GM18951 (cell line): ENCODE results near the gene AMZ2.
"Not testable (repeated sequence)": the region's sequence is repeated elsewhere in the genome, so short reads cannot be mapped to it uniquely, and the experiment has no call there.

Experiments used
- POLR2A ChIP-seq: IDR thresholded peaks from 4 replicates; pipeline ENCODE4 v1.6.1; 2011; ENCODE audit warnings: mild to moderate bottlenecking; ENCODE audit not compliant: insufficient read length, insufficient read depth; ENCODE audit errors: extremely low read depth
- in situ Hi-C: fragments of 300-500 bp; cut with MboI; formaldehyde crosslinking; loops from one replicate; pipeline ENCODE4 v1.12.0; 2022; ENCODE audit warnings: low sequenced_read_pairs, mixed read lengths, inconsistent platforms; ENCODE audit not compliant: unreplicated experiment

AMZ2 gene

GRCh38 chr17:68257934-68258333 is 10.1 kb downstream of the AMZ2 start:
- no peak for TF ChIP-seq POLR2A
- in situ Hi-C loops, result loop anchor here (25.0 kb wide), 1 partner anchor 504 kb away; no protein-coding TSS in a partner anchor

- in situ Hi-C loops, result loop anchor here (25.0 kb wide), 1 partner anchor 503 kb away; no protein-coding TSS in a partner anchor
- peak; percentile 37 for TF ChIP-seq POLR2A
Measured at GRCh38 chr17:68258890-68259647, 11.2 kb downstream of the AMZ2 start.

DNA sequence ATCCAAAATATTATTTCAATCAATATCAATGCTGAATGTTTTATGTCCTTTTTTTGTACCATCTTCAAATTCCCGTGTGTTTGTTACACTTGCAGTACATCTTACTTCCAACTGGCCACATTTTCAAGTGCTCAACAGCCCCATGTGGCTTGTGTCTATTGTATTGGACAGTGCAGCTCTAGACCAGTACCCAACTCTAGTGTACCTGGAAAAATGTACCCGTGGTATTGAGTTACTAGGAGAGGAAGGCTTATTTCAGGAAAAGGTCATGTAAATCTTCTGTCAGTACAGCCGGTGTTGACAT is 11.8 kb downstream of the AMZ2 start:
- in situ Hi-C loops, result loop anchor here (25.0 kb wide), 1 partner anchor 503 kb away; no protein-coding TSS in a partner anchor

- no peak for TF ChIP-seq POLR2A
- in situ Hi-C loops, result loop anchor here (10.0 to 25.0 kb wide), 2 partner anchors 175 to 502 kb away; no protein-coding TSS in a partner anchor
Measured at GRCh38 chr17:68260051-68260762, 12.4 kb downstream of the AMZ2 start.

GRCh38 chr17:68262467-68262866 is 14.6 kb downstream of the AMZ2 start:
- in situ Hi-C loops, result loop anchor here (10.0 to 25.0 kb wide), 2 partner anchors 172 to 500 kb away; no protein-coding TSS in a partner anchor

- in situ Hi-C loops, result loop anchor here (10.0 to 25.0 kb wide), 2 partner anchors 172 to 499 kb away; no protein-coding TSS in a partner anchor
Measured at GRCh38 chr17:68263101-68263681, 15.3 kb downstream of the AMZ2 start.

- in situ Hi-C loops, result loop anchor here (10.0 to 25.0 kb wide), 2 partner anchors 169 to 496 kb away; no protein-coding TSS in a partner anchor
Measured at GRCh38 chr17:68265833-68266232, 18.0 kb downstream of the AMZ2 start.

DNA sequence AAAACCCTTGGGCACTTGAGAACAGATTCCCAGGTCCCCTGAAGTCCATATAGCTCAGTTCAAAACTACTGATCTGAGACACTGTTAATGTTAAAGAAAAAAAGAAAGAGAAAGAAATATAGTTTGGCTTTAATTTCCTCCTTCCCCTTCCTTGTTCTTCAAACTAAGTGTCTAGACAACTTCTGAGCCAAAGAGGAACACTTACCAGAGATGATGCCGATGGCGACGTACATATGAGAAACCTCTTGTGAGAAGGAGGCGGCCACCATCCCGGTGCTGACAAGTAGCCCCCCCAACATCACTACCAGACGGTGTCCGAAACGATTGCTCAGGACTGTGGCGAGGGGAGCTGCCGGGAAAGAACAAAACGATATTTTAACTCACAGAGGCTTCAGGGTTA is 25.9 kb downstream of the AMZ2 start:
- no peak for TF ChIP-seq POLR2A
- in situ Hi-C loops, result loop anchor here (25.0 kb wide), 1 partner anchor 489 kb away; no protein-coding TSS in a partner anchor

DNA sequence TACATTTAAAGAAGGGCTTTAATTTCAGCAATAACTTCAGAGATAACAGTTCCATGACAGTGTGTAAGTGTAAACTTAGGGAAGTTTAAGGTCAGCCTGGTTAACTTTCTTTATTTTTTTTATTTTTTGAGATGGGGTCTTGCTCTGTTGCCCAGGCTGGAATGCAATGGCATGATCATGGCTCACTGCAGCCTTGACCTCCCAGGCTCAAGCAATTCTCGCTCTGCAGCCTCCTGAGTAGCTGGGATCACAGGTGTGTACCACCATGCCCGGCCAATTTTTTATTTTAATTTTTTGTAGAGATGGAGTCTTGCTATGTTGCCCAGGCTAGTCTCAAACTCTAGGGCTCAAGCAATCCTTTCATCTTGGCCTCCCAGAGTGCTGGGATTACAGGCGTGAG is 28.5 kb downstream of the AMZ2 start:
- in situ Hi-C loops, result not testable (repeated sequence)

DNA sequence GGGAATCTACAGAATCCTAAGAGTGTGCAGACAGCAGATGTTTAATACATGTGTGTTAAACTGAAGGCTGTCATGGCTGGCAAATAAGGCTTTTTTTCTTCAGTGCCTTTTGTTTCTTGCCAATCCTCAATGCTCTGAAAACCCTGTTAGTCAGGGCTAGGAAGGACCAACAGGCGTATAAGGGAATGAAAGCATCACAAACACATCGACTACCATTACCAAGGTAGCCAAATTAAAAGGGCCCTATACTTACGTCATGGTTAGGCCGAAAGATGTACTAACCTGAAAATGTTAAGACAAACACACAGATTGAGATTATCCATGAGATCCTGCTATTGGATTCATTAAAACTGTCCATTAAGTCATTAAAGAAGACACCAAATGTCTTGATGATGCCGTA is 30.0 kb downstream of the AMZ2 start:
- no peak for TF ChIP-seq POLR2A
- in situ Hi-C loops, result no loop called here

DNA sequence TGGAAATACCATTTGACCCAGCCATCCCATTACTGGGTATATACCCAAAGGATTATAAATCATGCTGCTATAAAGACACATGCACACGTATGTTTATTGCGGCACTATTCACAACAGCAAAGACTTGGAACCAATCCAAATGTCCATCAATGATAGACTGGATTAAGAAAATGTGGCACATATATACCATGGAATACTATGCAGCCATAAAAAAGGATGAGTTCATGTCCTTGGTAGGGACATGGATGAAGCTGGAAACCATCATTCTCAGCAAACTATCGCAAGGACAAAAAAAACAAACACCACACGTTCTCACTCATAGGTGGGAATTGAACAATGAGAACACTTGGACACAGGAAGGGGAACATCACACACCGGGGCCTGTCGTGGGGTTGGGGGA is 34.1 kb downstream of the AMZ2 start:
- in situ Hi-C loops, result not testable (repeated sequence)

GRCh38 chr17:68288375-68288774 is 40.5 kb downstream of the AMZ2 start:
- peak; percentile 60 for TF ChIP-seq POLR2A
- in situ Hi-C loops, result no loop called here

DNA sequence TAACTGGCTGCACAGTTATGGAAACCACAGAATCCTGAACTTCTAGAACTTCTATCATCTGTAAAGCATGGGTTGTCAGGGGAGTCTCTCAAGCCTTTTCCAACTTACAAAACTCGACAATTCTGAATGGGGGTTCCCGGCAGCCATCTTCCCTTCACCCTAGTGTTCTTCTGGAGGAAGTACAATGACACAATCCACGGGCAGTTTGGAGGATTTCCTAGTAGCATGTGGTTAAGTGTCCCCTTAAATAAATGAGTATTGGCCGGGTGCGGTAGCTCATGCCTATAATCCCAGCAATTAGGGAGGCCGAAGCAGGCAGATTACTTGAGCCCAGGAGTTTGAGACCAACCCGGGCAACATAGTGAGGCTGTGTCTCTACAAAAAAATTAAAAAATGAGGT is 41.0 kb downstream of the AMZ2 start:
- in situ Hi-C loops, result no loop called here
- TF ChIP-seq POLR2A, result no peak

GRCh38 chr17:68289473-68289872 is 41.6 kb downstream of the AMZ2 start:
- in situ Hi-C loops, result no loop called here
- TF ChIP-seq POLR2A, result no peak

DNA sequence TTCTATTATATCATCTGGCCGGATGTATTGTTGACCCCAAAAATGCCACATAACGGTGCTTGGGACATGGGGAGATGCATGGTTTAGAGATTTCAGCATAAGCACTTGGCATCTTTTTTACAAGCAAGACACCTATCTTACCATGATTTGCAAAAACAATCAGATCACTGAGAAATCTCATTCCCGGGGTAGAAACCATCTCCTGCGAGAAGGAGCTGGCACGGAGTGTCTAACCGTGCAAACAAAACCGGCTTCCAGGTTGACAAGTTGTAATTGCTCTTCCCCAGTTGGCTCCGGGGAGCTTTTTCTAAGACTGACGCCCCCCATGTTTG is 42.1 kb downstream of the AMZ2 start:
- in situ Hi-C loops, result no loop called here
- no peak for TF ChIP-seq POLR2A
